ENCODE results near the gene UGT1A3.

DNA sequence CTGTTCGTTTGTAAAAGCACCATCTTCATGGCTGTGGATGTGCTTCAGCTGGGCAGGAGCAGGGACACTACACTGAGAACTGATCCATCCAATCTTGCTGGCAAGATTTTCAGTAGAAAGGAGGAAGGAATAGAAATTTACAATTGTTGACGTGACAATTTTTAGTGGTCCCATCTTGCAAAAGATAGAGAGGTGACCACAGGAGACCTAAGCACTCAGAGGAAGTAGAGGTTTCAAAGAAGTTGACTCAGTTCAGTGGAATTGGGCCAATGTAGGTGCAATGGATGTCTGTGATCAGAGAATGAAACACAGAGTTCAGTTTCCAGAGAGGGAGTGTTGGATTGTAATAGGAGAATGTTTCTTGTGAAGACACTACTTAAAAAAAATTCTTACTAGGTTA, 14.7 kb upstream of the UGT1A3 start:
- TF ChIP-seq POLR2A (IDR thresholded peaks at IDR 0.05) = no peak
- TF ChIP-seq, protein P1, sequence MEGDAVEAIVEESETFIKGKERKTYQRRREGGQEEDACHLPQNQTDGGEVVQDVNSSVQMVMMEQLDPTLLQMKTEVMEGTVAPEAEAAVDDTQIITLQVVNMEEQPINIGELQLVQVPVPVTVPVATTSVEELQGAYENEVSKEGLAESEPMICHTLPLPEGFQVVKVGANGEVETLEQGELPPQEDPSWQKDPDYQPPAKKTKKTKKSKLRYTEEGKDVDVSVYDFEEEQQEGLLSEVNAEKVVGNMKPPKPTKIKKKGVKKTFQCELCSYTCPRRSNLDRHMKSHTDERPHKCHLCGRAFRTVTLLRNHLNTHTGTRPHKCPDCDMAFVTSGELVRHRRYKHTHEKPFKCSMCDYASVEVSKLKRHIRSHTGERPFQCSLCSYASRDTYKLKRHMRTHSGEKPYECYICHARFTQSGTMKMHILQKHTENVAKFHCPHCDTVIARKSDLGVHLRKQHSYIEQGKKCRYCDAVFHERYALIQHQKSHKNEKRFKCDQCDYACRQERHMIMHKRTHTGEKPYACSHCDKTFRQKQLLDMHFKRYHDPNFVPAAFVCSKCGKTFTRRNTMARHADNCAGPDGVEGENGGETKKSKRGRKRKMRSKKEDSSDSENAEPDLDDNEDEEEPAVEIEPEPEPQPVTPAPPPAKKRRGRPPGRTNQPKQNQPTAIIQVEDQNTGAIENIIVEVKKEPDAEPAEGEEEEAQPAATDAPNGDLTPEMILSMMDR (IDR thresholded peaks at IDR 0.05) = no peak
